H9 (cell line): ENCODE results near the gene ABCC4. TPM values are rescaled to one million over a fixed set of nuclear protein-coding genes. Genes with fewer than 3 reads are reported as not detected.
A peak's percentile ranks its signal among the peaks of the same experiment; 100 is the strongest.

Experiments used
- DNase-seq: peaks from one replicate; pipeline ENCODE4 v3.0.0-alpha.2; 2017
- H2AFZ ChIP-seq: one replicate; pipeline ENCODE4 v1.6.1; 2013; ENCODE audit warnings: mild to moderate bottlenecking, low read length, control low read depth, moderate library complexity
- H2AK5ac ChIP-seq: 2 replicates; pipeline ENCODE4 v1.6.1; 2013; ENCODE audit warnings: low read length, control low read depth, mixed read lengths; ENCODE audit not compliant: insufficient read length
- H2BK120ac ChIP-seq: one replicate; pipeline ENCODE4 v1.6.1; 2013; ENCODE audit warnings: low read depth, mild to moderate bottlenecking, low read length, control low read depth, inconsistent platforms; ENCODE audit not compliant: poor library complexity, severe bottlenecking
- H2BK12ac ChIP-seq: 2 replicates; pipeline ENCODE4 v1.6.1; 2013; ENCODE audit warnings: low read length, control low read depth, mixed read lengths, low read depth; ENCODE audit not compliant: insufficient read length
- H2BK15ac ChIP-seq: 2 replicates; pipeline ENCODE4 v1.6.1; 2013; ENCODE audit warnings: low read depth, low read length, control low read depth
- H2BK20ac ChIP-seq: one replicate; pipeline ENCODE4 v1.6.1; 2013; ENCODE audit warnings: low read depth, mild to moderate bottlenecking, low read length, control low read depth, inconsistent platforms; ENCODE audit not compliant: poor library complexity, severe bottlenecking
- H2BK5ac ChIP-seq: 2 replicates; pipeline ENCODE4 v1.6.1; 2013; ENCODE audit warnings: low read length, control low read depth, mixed read lengths; ENCODE audit not compliant: insufficient read length
- H3K14ac ChIP-seq: 2 replicates; pipeline ENCODE4 v1.6.1; 2013; ENCODE audit warnings: low read length, control low read depth; ENCODE audit not compliant: insufficient read depth
- H3K18ac ChIP-seq: 2 replicates; pipeline ENCODE4 v1.6.1; 2013; ENCODE audit warnings: low read depth, mild to moderate bottlenecking, mixed read lengths, low read length, control low read depth; ENCODE audit not compliant: insufficient read length
- H3K23ac ChIP-seq: 2 replicates; pipeline ENCODE4 v1.6.1; 2013; ENCODE audit warnings: low read length, control low read depth, mixed read lengths, low read depth; ENCODE audit not compliant: insufficient read length
- H3K23me2 ChIP-seq: 2 replicates; pipeline ENCODE4 v1.6.1; 2013; ENCODE audit warnings: low read depth, mild to moderate bottlenecking, mixed read lengths, low read length, control low read depth; ENCODE audit not compliant: insufficient read length, poor library complexity, severe bottlenecking
- H3K27ac ChIP-seq: 2 replicates; pipeline ENCODE4 v1.5.1; 2013; ENCODE audit warnings: low read length, control low read depth, mixed read lengths, low read depth; ENCODE audit not compliant: insufficient read length
- H3K27me3 ChIP-seq: 2 replicates; pipeline ENCODE4 v1.6.1; 2013; ENCODE audit warnings: low read length, control low read depth, inconsistent platforms; ENCODE audit not compliant: insufficient read depth
- H3K4ac ChIP-seq: 2 replicates; pipeline ENCODE4 v1.6.1; 2013; ENCODE audit warnings: low read depth, mild to moderate bottlenecking, control low read depth, inconsistent platforms, low read length, moderate library complexity
- H3K4me1 ChIP-seq: 2 replicates; pipeline ENCODE4 v1.6.1; 2013; ENCODE audit warnings: low read length, control low read depth, inconsistent platforms; ENCODE audit not compliant: insufficient read depth
- H3K4me2 ChIP-seq: 2 replicates; pipeline ENCODE4 v1.6.1; 2013; ENCODE audit warnings: low read length, control low read depth, mixed read lengths; ENCODE audit not compliant: insufficient read length, insufficient read depth
- H3K56ac ChIP-seq: 2 replicates; pipeline ENCODE4 v1.6.1; 2013; ENCODE audit warnings: low read depth, mild to moderate bottlenecking, mixed read lengths, low read length, control low read depth; ENCODE audit not compliant: insufficient read length
- H3K79me1 ChIP-seq: 2 replicates; pipeline ENCODE4 v1.6.1; 2013; ENCODE audit warnings: low read depth, mild to moderate bottlenecking, moderate library complexity, low read length, control low read depth, inconsistent platforms; ENCODE audit not compliant: insufficient read depth, poor library complexity, severe bottlenecking
- H3K79me2 ChIP-seq: 2 replicates; pipeline ENCODE4 v1.6.1; 2013; ENCODE audit warnings: low read length, control low read depth, inconsistent platforms; ENCODE audit not compliant: insufficient read depth
- H3K9ac ChIP-seq: 2 replicates; pipeline ENCODE4 v1.6.1; 2013; ENCODE audit warnings: low read length, control low read depth, mixed read lengths; ENCODE audit not compliant: insufficient read length; ENCODE audit errors: extremely low read depth
- H3K9me3 ChIP-seq: one replicate; pipeline ENCODE4 v1.6.1; 2013; ENCODE audit warnings: low read depth, low read length, inconsistent platforms; ENCODE audit not compliant: control insufficient read depth
- H3T11ph ChIP-seq: one replicate; pipeline ENCODE4 v1.6.1; 2013; ENCODE audit warnings: mild to moderate bottlenecking, low read length, control low read depth, inconsistent platforms
- H4K20me1 ChIP-seq: one replicate; pipeline ENCODE4 v1.6.1; 2013; ENCODE audit not compliant: control insufficient read depth, insufficient read length, insufficient read depth
- H4K5ac ChIP-seq: 2 replicates; pipeline ENCODE4 v1.6.1; 2013; ENCODE audit warnings: low read depth, mild to moderate bottlenecking, mixed read lengths, low read length, control low read depth; ENCODE audit not compliant: insufficient read length
- H4K8ac ChIP-seq: replicated peaks from 2 replicates; pipeline ENCODE4 v1.6.1; 2013; ENCODE audit warnings: low read length, control low read depth, mixed read lengths, low read depth; ENCODE audit not compliant: insufficient read length
- H4K91ac ChIP-seq: 2 replicates; pipeline ENCODE4 v1.6.1; 2013; ENCODE audit warnings: low read depth, mild to moderate bottlenecking, moderate library complexity, mixed read lengths, low read length, control low read depth; ENCODE audit not compliant: insufficient read length
- H3K27ac Mint-ChIP-seq, 3 experiments: 2 replicates in 2 of 3; 3 replicates in 1 of 3; pipeline ENCODE4 v1.8.0; 2020 to 2021; ENCODE audit warnings: mixed read lengths in 3 of 3, mild to moderate bottlenecking in 1 of 3, moderate library complexity in 1 of 3
- H3K27me3 Mint-ChIP-seq: 2 replicates; pipeline ENCODE4 v1.8.0; 2021; ENCODE audit warnings: low read depth, mild to moderate bottlenecking, moderate library complexity, mixed read lengths
- H3K36me3 Mint-ChIP-seq, 3 experiments: 2 replicates in 2 of 3; 3 replicates in 1 of 3; pipeline ENCODE4 v1.8.0; 2020 to 2021; ENCODE audit warnings: low read depth in 3 of 3, mixed read lengths in 3 of 3; ENCODE audit not compliant: insufficient read depth in 1 of 3
- H3K4me1 Mint-ChIP-seq, 2 experiments: 2 replicates each; pipeline ENCODE4 v1.8.0; 2020; ENCODE audit warnings: mixed read lengths in 2 of 2
- H3K4me3 Mint-ChIP-seq, 2 experiments: 2 replicates in 1 of 2; 3 replicates in 1 of 2; pipeline ENCODE4 v1.8.0; 2020 to 2021; ENCODE audit warnings: mild to moderate bottlenecking in 2 of 2, mixed read lengths in 2 of 2, moderate library complexity in 1 of 2
- H3K9me3 Mint-ChIP-seq, 2 experiments: 2 replicates in 1 of 2; 3 replicates in 1 of 2; pipeline ENCODE4 v1.8.0; 2020; ENCODE audit warnings: mild to moderate bottlenecking in 2 of 2, mixed read lengths in 2 of 2, moderate library complexity in 1 of 2
- WGBS: extraction: QIAGEN DNeasy Blood & Tissue Kit; methylation state at CpG from one replicate; pipeline ENCODE4 v1.1.7; 2013; ENCODE audit warnings: missing lambda C conversion rate, low lambda C conversion rate, mixed read lengths; ENCODE audit not compliant: insufficient read length; ENCODE audit errors: extremely low coverage; 5-methylcytosine and 5-hydroxymethylcytosine counted together
- total RNA-seq: library from RNA; stranded (reverse); gene quantifications from 2 replicates; pipeline ENCODE4 v1.2.1, GENCODE V29; 2021
- TF ChIP-seq, protein P1 (sequence below): fragments of 200-600 bp; sonication (generic); conservative IDR thresholded peaks from 3 replicates; pipeline ENCODE4 v1.8.0; 2021; ENCODE audit warnings: antibody characterized with exemption, mild to moderate bottlenecking

The ABCC4 gene
- total RNA-seq, 1 experiment from 2014 or later, result 5.9 TPM

DNA sequence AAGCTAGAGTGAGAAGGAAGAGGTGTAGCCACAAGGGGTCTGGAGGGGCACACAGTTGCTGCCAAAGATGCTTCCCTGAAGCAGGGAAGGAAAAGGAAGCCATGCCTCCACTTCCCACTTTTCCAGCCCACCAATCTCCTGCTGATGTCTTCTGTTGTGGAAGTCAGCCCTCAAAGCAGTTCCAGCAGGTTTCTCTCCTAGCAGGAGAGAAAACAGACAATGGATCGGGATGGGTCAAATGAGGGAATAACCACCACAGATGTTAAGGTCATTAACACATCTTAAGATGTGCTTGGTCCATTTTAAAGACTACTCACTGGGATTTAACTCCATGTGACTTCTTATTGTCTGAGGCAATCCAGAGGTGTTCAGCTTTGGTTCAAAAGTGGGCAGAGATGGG is 304.8 kb downstream of the ABCC4 start:
- H4K91ac ChIP-seq, result no peak overlapping the region
- H2BK120ac ChIP-seq, result no peak overlapping the region
- peak overlapping the region; percentile 55 to 80 (median 57); a peak in 5 of 7 replicates for H3K27ac Mint-ChIP-seq
- H2BK20ac ChIP-seq, result no peak overlapping the region
- TF ChIP-seq, protein P1, sequence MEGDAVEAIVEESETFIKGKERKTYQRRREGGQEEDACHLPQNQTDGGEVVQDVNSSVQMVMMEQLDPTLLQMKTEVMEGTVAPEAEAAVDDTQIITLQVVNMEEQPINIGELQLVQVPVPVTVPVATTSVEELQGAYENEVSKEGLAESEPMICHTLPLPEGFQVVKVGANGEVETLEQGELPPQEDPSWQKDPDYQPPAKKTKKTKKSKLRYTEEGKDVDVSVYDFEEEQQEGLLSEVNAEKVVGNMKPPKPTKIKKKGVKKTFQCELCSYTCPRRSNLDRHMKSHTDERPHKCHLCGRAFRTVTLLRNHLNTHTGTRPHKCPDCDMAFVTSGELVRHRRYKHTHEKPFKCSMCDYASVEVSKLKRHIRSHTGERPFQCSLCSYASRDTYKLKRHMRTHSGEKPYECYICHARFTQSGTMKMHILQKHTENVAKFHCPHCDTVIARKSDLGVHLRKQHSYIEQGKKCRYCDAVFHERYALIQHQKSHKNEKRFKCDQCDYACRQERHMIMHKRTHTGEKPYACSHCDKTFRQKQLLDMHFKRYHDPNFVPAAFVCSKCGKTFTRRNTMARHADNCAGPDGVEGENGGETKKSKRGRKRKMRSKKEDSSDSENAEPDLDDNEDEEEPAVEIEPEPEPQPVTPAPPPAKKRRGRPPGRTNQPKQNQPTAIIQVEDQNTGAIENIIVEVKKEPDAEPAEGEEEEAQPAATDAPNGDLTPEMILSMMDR, result no peak
- H4K5ac ChIP-seq, result no peak overlapping the region
- no peak overlapping the region for H3T11ph ChIP-seq
- H3K79me2 ChIP-seq, result no peaks in the 10 kb centered on the region
- peaks cover 5% of the 10 kb centered on the region; the same call in 1 of the 2 replicates for H3K4me1 ChIP-seq
- no peak overlapping the region for H3K14ac ChIP-seq
- DNase-seq, result no peak
- no peak overlapping the region for H3K23ac ChIP-seq
- H2AFZ ChIP-seq, result no peak overlapping the region
- H2AK5ac ChIP-seq, result no peak overlapping the region
- H4K8ac ChIP-seq, result no peak overlapping the region
- H2BK5ac ChIP-seq, result no peak overlapping the region
- H3K4me2 ChIP-seq, result no peak overlapping the region
- no CpG with 5 or more reads among the region's 1 CpG for WGBS
- peaks cover 45 to 48% of the 10 kb centered on the region in 2 experiments for H3K4me1 Mint-ChIP-seq
- no peaks in the 10 kb centered on the region for H3K9me3 ChIP-seq
- H3K79me1 ChIP-seq, result no peaks in the 10 kb centered on the region
- H3K36me3 Mint-ChIP-seq, result no peaks in the 10 kb centered on the region
- H3K27ac ChIP-seq, result no peak overlapping the region
- H4K20me1 ChIP-seq, result no peaks in the 10 kb centered on the region
- no peak overlapping the region for H2BK12ac ChIP-seq
- H3K56ac ChIP-seq, result no peak overlapping the region
- no peaks in the 10 kb centered on the region for H3K27me3 ChIP-seq
- H3K27me3 Mint-ChIP-seq, result no peaks in the 10 kb centered on the region
- H3K9me3 Mint-ChIP-seq, result no peaks in the 10 kb centered on the region
- H3K18ac ChIP-seq, result no peak overlapping the region
- no peak overlapping the region for H2BK15ac ChIP-seq
- no peak overlapping the region for H3K9ac ChIP-seq
- peak overlapping the region in 1 of 2 experiments; percentile 30; a peak in 1 of 5 replicates for H3K4me3 Mint-ChIP-seq
- H3K23me2 ChIP-seq, result no peaks in the 10 kb centered on the region
- no peak overlapping the region for H3K4ac ChIP-seq
